IPS-15b (cell line): ENCODE results near the gene EEF1A2.

Source experiments
- H3K27me3 ChIP-seq: one replicate; pipeline ENCODE4 v1.6.1; 2013; ENCODE audit warnings: low read length; ENCODE audit not compliant: control insufficient read depth, insufficient read depth
- H3K36me3 ChIP-seq: one replicate; pipeline ENCODE4 v1.6.1; 2013; ENCODE audit warnings: low read length; ENCODE audit not compliant: control insufficient read depth, insufficient read depth
- H3K4me1 ChIP-seq: one replicate; pipeline ENCODE4 v1.6.1; 2013; ENCODE audit warnings: mild to moderate bottlenecking, low read length; ENCODE audit not compliant: control insufficient read depth, insufficient read depth
- H3K4me3 ChIP-seq: one replicate; pipeline ENCODE4 v1.5.1; 2013; ENCODE audit warnings: low read depth, low read length
- H3K9ac ChIP-seq: one replicate; pipeline ENCODE4 v1.6.1; 2013; ENCODE audit warnings: low read depth, mild to moderate bottlenecking, low read length
- H3K9me3 ChIP-seq: one replicate; pipeline ENCODE4 v1.6.1; 2013; ENCODE audit warnings: mild to moderate bottlenecking, low read length; ENCODE audit not compliant: control insufficient read depth, insufficient read depth

The EEF1A2 gene

DNA sequence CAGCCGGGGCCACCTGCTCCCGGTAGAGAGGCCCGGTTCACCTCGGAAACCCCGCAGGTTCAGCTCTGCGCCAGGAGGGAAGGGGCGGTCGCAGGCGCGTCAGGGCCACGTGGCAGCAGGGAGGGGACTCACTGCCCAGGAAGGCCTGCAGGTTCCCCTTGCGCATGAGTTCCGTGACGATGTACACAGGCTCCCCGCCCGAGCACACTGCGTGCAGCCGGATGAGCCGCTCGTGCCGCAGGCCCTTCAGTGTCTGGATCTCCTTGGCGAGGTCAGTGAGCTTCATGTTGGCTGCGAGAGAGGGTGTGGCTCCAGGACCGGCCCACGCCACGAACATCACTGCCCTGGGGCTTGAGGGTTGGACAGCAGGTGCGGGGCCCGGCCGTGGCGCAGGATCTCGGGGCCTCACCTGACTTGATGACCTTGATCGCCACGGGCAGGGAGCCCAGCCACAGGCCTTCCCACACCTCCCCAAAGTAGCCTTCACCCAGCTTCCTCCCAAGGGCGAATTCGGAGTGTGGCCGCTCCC, 43.2 kb upstream of the EEF1A2 start:
- no peaks in the 10 kb centered on the region for H3K4me1 ChIP-seq
- no peaks in the 10 kb centered on the region for H3K9me3 ChIP-seq
- H3K4me3 ChIP-seq = no peak overlapping the region
- no peaks in the 10 kb centered on the region for H3K36me3 ChIP-seq
- H3K9ac ChIP-seq = no peak overlapping the region
- H3K27me3 ChIP-seq = no peaks in the 10 kb centered on the region

DNA sequence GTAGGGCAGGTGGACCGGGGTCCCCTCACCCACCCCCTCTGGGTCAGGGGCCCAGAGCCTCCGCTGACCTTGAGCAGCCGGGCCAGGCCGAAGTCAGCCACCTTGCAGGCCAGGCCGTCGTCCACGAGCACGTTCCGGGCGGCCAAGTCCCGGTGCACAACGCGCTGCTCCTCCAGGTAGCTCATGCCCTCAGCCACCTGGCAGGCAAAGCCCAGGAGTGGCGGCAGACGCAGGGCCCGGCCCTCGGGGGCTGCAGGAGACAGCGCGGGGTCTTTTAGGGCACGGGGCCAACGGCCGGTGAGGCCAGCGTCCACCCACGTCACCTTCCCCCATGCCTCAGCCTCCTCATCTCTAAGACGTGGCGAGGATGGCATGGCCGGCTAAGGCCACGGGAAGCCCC, 42.5 kb upstream of the EEF1A2 start:
- Histone ChIP-seq H3K4me1 (no peaks in the 10 kb centered on the region), H3K4me3 (no peak overlapping the region), H3K36me3 (no peaks in the 10 kb centered on the region), H3K27me3 (no peaks in the 10 kb centered on the region), H3K9ac (no peak overlapping the region), H3K9me3 (no peaks in the 10 kb centered on the region)

DNA sequence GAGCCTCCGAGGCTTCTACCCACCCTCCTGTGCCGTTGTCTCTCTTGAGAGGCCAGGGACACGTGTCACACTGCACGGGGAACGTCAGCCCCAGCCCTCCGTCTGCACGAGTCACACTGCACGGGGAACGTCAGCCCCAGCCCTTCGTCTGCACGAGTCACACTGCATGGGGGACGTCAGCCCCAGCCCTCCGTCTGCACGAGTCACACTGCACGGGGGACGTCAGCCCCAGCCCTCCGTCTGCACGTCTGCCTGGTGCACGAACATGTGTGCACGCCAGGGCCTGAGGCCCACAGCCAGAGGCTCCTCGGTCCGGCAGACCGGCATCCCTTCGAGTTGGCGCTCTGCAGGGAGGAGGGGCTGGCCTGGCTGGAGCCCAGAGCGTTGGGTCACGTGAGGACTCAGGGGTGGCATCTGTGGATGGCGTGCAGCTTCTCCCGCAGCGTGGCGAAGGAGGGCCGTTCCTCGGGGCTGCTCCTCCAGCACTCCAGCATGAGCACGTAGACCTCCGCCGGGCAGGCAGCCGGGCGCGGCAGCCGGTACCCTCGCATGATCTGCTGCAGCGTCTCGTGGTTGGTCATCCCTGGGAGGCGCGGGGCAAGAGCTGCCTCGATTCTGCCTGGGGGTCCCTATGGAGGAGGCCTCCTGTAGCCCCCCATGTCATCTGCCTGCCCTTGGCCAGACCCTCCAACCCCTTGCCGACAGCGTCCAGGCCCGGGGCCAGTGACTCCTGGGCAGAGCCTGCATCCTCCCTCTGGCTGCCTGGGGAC, 41.7 kb upstream of the EEF1A2 start:
- H3K36me3 ChIP-seq = no peaks in the 10 kb centered on the region
- H3K27me3 ChIP-seq = no peaks in the 10 kb centered on the region
- H3K9me3 ChIP-seq = no peaks in the 10 kb centered on the region
- H3K9ac ChIP-seq = no peak overlapping the region
- no peaks in the 10 kb centered on the region for H3K4me1 ChIP-seq
- no peak overlapping the region for H3K4me3 ChIP-seq

GRCh38 chr20:63539441-63540370, 40.8 kb upstream of the EEF1A2 start:
- H3K4me1 ChIP-seq = no peaks in the 10 kb centered on the region
- no peak overlapping the region for H3K4me3 ChIP-seq

GRCh38 chr20:63539092-63539430, 40.2 kb upstream of the EEF1A2 start:
- Histone ChIP-seq H3K9me3 (no peaks in the 10 kb centered on the region), H3K27me3 (no peaks in the 10 kb centered on the region), H3K4me1 (no peaks in the 10 kb centered on the region), H3K36me3 (no peaks in the 10 kb centered on the region), H3K9ac (no peak overlapping the region), H3K4me3 (no peak overlapping the region)

More at GRCh38 chr20:63539441-63540370, 40.8 kb upstream of the EEF1A2 start:
- H3K36me3 ChIP-seq = no peaks in the 10 kb centered on the region
- no peak overlapping the region for H3K9ac ChIP-seq
- H3K9me3 ChIP-seq = no peaks in the 10 kb centered on the region
- no peaks in the 10 kb centered on the region for H3K27me3 ChIP-seq

DNA sequence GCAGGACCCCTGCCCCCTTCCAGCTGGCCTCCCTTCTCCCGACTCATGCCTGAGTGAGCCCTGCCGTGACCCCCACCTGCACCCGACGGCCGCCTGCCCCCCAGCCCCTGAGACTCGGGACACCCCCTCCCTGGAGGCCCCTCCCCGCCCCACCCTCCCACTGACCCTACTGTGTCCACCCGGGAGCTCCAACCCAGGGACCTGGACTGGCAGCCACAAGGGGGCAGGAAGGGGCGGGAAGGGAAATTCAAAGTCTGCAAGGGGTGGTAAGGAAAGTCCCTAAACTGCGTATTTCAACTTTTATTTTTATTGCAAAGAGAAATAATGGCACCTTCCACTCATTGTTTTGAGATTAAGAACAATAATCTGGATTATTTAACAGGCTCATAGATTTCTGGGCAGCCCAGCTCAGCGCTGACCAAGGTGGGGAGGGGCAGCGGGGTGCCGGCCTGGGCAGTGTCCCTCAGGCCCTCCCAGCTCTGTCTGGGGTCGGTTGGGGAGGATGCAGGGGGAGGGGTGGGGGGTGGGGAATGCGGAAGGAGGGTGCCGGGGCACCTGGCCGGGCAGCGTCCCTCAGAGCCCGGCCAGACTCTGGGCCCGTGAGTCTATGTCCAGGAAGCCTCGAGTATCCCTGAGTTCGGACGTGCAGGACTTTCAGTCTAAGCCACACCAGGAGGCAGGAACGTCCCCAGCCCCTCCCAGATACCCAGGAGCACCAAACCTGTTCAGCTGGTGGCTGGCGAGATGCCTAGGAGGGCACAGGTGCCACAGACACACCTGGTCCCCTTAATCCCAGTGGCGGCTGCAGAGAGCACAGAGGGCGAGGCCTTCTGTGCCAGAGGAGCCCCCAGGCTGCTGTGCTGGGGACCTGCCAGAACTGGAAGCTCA, 39.6 kb upstream of the EEF1A2 start:
- Histone ChIP-seq H3K4me1 (no peaks in the 10 kb centered on the region), H3K4me3 (peak overlapping the region; percentile 27), H3K9me3 (no peaks in the 10 kb centered on the region), H3K27me3 (no peaks in the 10 kb centered on the region), H3K36me3 (no peaks in the 10 kb centered on the region), H3K9ac (no peak overlapping the region)

GRCh38 chr20:63537525-63538203, 38.8 kb upstream of the EEF1A2 start:
- Histone ChIP-seq H3K4me1 (no peaks in the 10 kb centered on the region), H3K36me3 (no peaks in the 10 kb centered on the region), H3K9ac (no peak overlapping the region)

DNA sequence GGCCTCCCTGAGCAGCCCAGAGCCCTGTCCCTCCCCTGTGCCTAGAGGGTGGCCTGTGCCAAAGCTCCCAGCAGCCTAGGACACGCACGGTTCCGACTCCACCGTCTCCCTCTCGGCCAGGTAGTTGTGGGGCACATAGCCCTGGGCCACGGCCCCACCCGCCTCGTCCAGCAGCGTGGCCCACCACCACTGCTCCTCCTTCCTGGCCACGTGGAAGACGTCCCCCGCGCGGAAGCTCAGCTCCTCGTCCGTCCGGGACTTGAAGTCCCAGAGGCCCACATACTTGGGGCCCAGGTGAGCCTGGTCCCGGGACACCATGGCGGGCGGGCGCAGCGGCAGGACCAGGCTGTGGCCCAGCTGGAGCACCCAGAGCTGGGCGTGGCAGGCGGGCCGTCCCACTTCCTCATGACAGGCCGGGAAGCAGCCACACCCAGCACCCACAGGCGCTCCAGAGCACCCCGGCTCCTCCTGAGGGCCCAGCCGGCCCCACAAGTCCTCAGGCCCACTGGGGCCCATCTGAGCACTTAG, 38.2 kb upstream of the EEF1A2 start, which contains the start of gene PTK6:
TSS of gene PTK6 (minus strand) at position 380 of the 528 bp plus-strand sequence. CDS start at position 318, 62 bp downstream.
- H3K9me3 ChIP-seq = no peaks in the 10 kb centered on the region

More at GRCh38 chr20:63537525-63538203, 38.8 kb upstream of the EEF1A2 start:
- no peaks in the 10 kb centered on the region for H3K27me3 ChIP-seq
- H3K9me3 ChIP-seq = no peaks in the 10 kb centered on the region
- peak overlapping the region; percentile 27 for H3K4me3 ChIP-seq

DNA sequence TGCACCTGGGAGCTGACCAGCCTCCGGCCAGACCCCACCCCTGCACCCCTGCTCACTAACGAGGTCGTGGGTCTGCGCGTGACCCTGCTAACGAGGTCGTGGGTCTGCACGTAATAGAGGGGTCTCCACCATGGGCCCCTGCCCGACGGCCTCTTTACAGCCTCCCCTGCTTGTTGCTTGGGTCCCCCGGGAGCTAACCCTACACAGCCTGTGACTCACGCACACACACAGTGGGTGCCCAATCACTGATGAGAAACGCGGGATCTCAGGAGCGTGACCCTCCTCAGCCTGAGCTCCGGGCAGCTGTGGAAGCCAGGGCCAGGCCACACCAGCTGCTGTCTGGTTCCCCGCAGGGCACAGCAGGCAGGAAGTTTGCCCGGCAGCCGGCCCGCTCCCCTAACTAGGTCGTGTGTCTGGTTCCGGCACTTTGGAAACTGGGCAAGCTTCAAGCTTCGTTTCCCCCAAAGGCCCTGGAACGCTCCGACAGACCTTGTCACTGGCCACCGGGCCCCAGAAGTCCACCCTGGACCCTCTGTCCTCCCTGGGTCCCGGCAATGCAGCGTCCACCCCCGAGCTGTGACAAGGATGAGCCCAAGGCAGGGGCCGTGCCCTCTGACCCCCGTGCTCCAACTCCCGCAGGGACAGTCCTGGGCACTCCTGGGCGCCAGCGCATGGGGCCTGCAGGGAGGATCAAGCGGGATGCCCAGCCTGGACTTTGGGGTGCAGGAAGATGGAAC, 37.5 kb upstream of the EEF1A2 start:
- Histone ChIP-seq H3K9me3 (no peaks in the 10 kb centered on the region), H3K27me3 (no peaks in the 10 kb centered on the region), H3K4me3 (no peak overlapping the region), H3K36me3 (no peaks in the 10 kb centered on the region), H3K4me1 (no peaks in the 10 kb centered on the region), H3K9ac (no peak overlapping the region)

More for the DNA sequence above, 38.2 kb upstream of the EEF1A2 start, which contains the start of gene PTK6:
- Histone ChIP-seq H3K9ac (no peak within 1 kb of the TSS), H3K36me3 (no peaks in the 10 kb centered on the region), H3K27me3 (no peaks in the 10 kb centered on the region), H3K4me3 (peak within 1 kb of the TSS; percentile 27), H3K4me1 (no peaks in the 10 kb centered on the region)
